ENCODE results near the gene KIF5A.

GRCh38 chr12:57519796-57520052 is 30.1 kb upstream of the KIF5A start:
- TF ChIP-seq CTCF (IDR thresholded peaks at IDR 0.05) (no peak), EZH2 (IDR thresholded peaks at IDR 0.05) (no peak)

Data from neural progenitor cell (in vitro differentiated cells).